CD4-positive, alpha-beta T cell (primary cell): ENCODE measurements around the gene HES1. TPM values are rescaled to one million over a fixed set of nuclear protein-coding genes. Genes with fewer than 3 reads are reported as not detected.

Experiments used
- ATAC-seq: fragments of 200-7000 bp; cut with Tn5 transposase; one replicate; pipeline ENCODE4 v1.10.0; 2022; ENCODE audit warnings: mild to moderate bottlenecking; ENCODE audit not compliant: poor library complexity
- CTCF ChIA-PET: fragments of 350-600 bp; sonication (Branson Sonifier 250); formaldehyde crosslinking; loops from one replicate; lab custom pipeline; 2021; ENCODE audit warnings: antibody characterized with exemption, inconsistent platforms; lab: Charles Lee
- POLR2A ChIA-PET: fragments of 350-600 bp; sonication (Branson Sonifier 250); formaldehyde crosslinking; loops from one replicate; lab custom pipeline; 2021; ENCODE audit warnings: antibody characterized with exemption, inconsistent platforms; lab: Charles Lee
- DNase-seq, 14 experiments: peaks; one replicate each; pipeline ENCODE4 v3.0.0-alpha.2; 2013 to 2020; ENCODE audit warnings: mixed read lengths in 2 of 14
- H3K27ac ChIP-seq, 2 donors: one replicate each; pipeline versions ENCODE4 v1.5.1 to v1.7.0; 2013; ENCODE audit warnings: low read length in 2 of 2, low read depth in 1 of 2, mild to moderate bottlenecking in 1 of 2
- H3K27me3 ChIP-seq, 2 experiments: 1 replicate in 1 of 2; 2 replicates in 1 of 2; pipeline versions ENCODE4 v1.6.1 to v1.7.0; 2013; ENCODE audit warnings: low read length in 2 of 2, control low read depth in 1 of 2, mild to moderate bottlenecking in 1 of 2, moderate library complexity in 1 of 2; ENCODE audit not compliant: insufficient read depth in 2 of 2, control insufficient read depth in 1 of 2
- H3K36me3 ChIP-seq: one replicate; pipeline ENCODE4 v1.6.1; 2013; ENCODE audit warnings: low read length, control low read depth; ENCODE audit not compliant: insufficient read depth
- H3K4me1 ChIP-seq: one replicate; pipeline ENCODE4 v1.6.1; 2013; ENCODE audit warnings: low read length, control low read depth; ENCODE audit not compliant: insufficient read depth
- H3K4me3 ChIP-seq: one replicate; pipeline ENCODE4 v1.5.1; 2013; ENCODE audit warnings: mild to moderate bottlenecking, low read length, moderate library complexity
- H3K9me3 ChIP-seq, 2 experiments: 1 replicate in 1 of 2; 2 replicates in 1 of 2; pipeline versions ENCODE4 v1.6.1 to v1.7.0; 2013; ENCODE audit warnings: low read length in 2 of 2, mild to moderate bottlenecking in 2 of 2, control low read depth in 1 of 2, moderate library complexity in 1 of 2; ENCODE audit not compliant: control insufficient read depth in 1 of 2, insufficient read depth in 1 of 2
- H3K27ac Mint-ChIP-seq: one replicate; pipeline ENCODE4 v1.8.0; 2020; ENCODE audit warnings: mixed read lengths
- H3K27me3 Mint-ChIP-seq: one replicate; pipeline ENCODE4 v1.8.0; 2021; ENCODE audit warnings: mixed read lengths
- H3K36me3 Mint-ChIP-seq: one replicate; pipeline ENCODE4 v1.8.0; 2021; ENCODE audit warnings: low read depth, mixed read lengths
- H3K4me1 Mint-ChIP-seq: one replicate; pipeline ENCODE4 v1.8.0; 2021; ENCODE audit warnings: low read depth, mixed read lengths
- H3K4me3 Mint-ChIP-seq: one replicate; pipeline ENCODE4 v1.8.0; 2020; ENCODE audit warnings: mild to moderate bottlenecking, mixed read lengths
- H3K9me3 Mint-ChIP-seq: one replicate; pipeline ENCODE4 v1.8.0; 2020; ENCODE audit warnings: mixed read lengths
- CTCF ChIP-seq: fragments of 200-600 bp; IDR thresholded peaks from one replicate; pipeline ENCODE4 v1.8.0; 2022; ENCODE audit warnings: antibody characterized with exemption, mild to moderate bottlenecking
- intact Hi-C, 2 experiments: fragments of 100-400 bp; cut with DNase I in 1 of 2; cut with micrococcal nuclease in 1 of 2; formaldehyde crosslinking; loops; one replicate each; pipeline versions ENCODE4 v1.15.1 to v1.9.0; 2023 to 2025; cut with DNase I, micrococcal nuclease
- total RNA-seq, 174 experiments: library from RNA in 2 of 174; stranded (reverse) in 2 of 174; gene quantifications; one replicate each; pipeline ENCODE4 v1.2.3 and lab custom pipeline; 2021 to 2026

HES1 gene
- total RNA-seq, 2 experiments from 2014 or later, result 0.89 to 1.5 TPM

- H3K4me1 Mint-ChIP-seq, result no peaks in the 10 kb centered on the region
- ATAC-seq, result no peak
- Histone ChIP-seq H3K27me3 (peaks cover 0 to 3% of the 10 kb centered on the region in 2 experiments), H3K4me1 (no peaks in the 10 kb centered on the region), H3K36me3 (no peaks in the 10 kb centered on the region), H3K4me3 (no peak overlapping the region), H3K9me3 (no peaks in the 10 kb centered on the region), H3K27ac (no peak overlapping the region)
- ChIA-PET POLR2A (no interaction called here), CTCF (no interaction called here)
- H3K9me3 Mint-ChIP-seq, result no peaks in the 10 kb centered on the region
- no peak for DNase-seq
- H3K27me3 Mint-ChIP-seq, result no peaks in the 10 kb centered on the region
- H3K4me3 Mint-ChIP-seq, result no peak overlapping the region
- H3K36me3 Mint-ChIP-seq, result no peaks in the 10 kb centered on the region
- intact Hi-C loops, result no loop called here
- TF ChIP-seq CTCF, result no peak
- H3K27ac Mint-ChIP-seq, result no peak overlapping the region
Observed at GRCh38 chr3:194180570-194180969, 44.6 kb downstream of the HES1 start.

GRCh38 chr3:194181612-194182529 is 45.9 kb downstream of the HES1 start:
- Histone ChIP-seq H3K4me1 (no peaks in the 10 kb centered on the region), H3K27me3 (peaks cover 0 to 3% of the 10 kb centered on the region in 2 experiments), H3K4me3 (no peak overlapping the region), H3K27ac (no peak overlapping the region), H3K36me3 (no peaks in the 10 kb centered on the region), H3K9me3 (no peaks in the 10 kb centered on the region)
- POLR2A ChIA-PET, result no interaction called here
- no peak for ATAC-seq
- Mint-ChIP-seq H3K27me3 (no peaks in the 10 kb centered on the region), H3K36me3 (no peaks in the 10 kb centered on the region), H3K9me3 (no peaks in the 10 kb centered on the region), H3K4me3 (no peak overlapping the region), H3K27ac (no peak overlapping the region), H3K4me1 (no peaks in the 10 kb centered on the region)
- DNase-seq, result no peak
- intact Hi-C loops, result no loop called here
- CTCF ChIA-PET, result no interaction called here
- no peak for TF ChIP-seq CTCF

GRCh38 chr3:194183271-194183670 is 47.3 kb downstream of the HES1 start:
- no peak for TF ChIP-seq CTCF
- no peak for ATAC-seq
- Mint-ChIP-seq H3K27ac (no peak overlapping the region), H3K4me1 (no peaks in the 10 kb centered on the region), H3K4me3 (no peak overlapping the region), H3K36me3 (no peaks in the 10 kb centered on the region), H3K27me3 (no peaks in the 10 kb centered on the region), H3K9me3 (no peaks in the 10 kb centered on the region)
- ChIA-PET POLR2A (no interaction called here), CTCF (no interaction called here)
- Histone ChIP-seq H3K4me1 (no peaks in the 10 kb centered on the region), H3K36me3 (no peaks in the 10 kb centered on the region), H3K27me3 (no peaks in the 10 kb centered on the region), H3K9me3 (peaks cover 0 to 4% of the 10 kb centered on the region in 2 experiments), H3K27ac (no peak overlapping the region), H3K4me3 (no peak overlapping the region)
- DNase-seq, result no peak
- intact Hi-C loops, result no loop called here
